ENCODE data around the gene BAZ2A.

BAZ2A gene

GRCh38 chr12:56634837-56635791, 5.0 kb upstream of the BAZ2A start:
- peak; percentile 50 for DNase-seq

GRCh38 chr12:56634242-56634836, 4.2 kb upstream of the BAZ2A start:
- DNase-seq, result no peak

- no peak for DNase-seq
Observed at GRCh38 chr12:56633468-56634241, 3.5 kb upstream of the BAZ2A start.

GRCh38 chr12:56632701-56633467, 2.8 kb upstream of the BAZ2A start:
- DNase-seq, result no peak

- DNase-seq, result peak; percentile 10
Observed at GRCh38 chr12:56631790-56632700, 1.9 kb upstream of the BAZ2A start.

- peak; percentile 43 for DNase-seq
Observed at GRCh38 chr12:56629459-56630179, 507 bp downstream of the BAZ2A start.

- DNase-seq, result peak; percentile 58
Observed at GRCh38 chr12:56628671-56629458, 1.3 kb downstream of the BAZ2A start.

- no peak for DNase-seq
Observed at GRCh38 chr12:56626701-56627100, 3.4 kb downstream of the BAZ2A start.

- no peak for DNase-seq
Observed at GRCh38 chr12:56622535-56622934, 7.6 kb downstream of the BAZ2A start.

GRCh38 chr12:56616925-56617324, 13.2 kb downstream of the BAZ2A start:
- DNase-seq, result no peak

- no peak for DNase-seq
Observed at GRCh38 chr12:56616244-56616643, 13.9 kb downstream of the BAZ2A start.

- no peak for DNase-seq
Observed at GRCh38 chr12:56614627-56615026, 15.5 kb downstream of the BAZ2A start.

- DNase-seq, result no peak
Observed at GRCh38 chr12:56604355-56604754, 25.8 kb downstream of the BAZ2A start.

- no peak for DNase-seq
Observed at GRCh38 chr12:56602239-56602638, 27.9 kb downstream of the BAZ2A start.

- DNase-seq, result no peak
Observed at GRCh38 chr12:56601503-56601902, 28.6 kb downstream of the BAZ2A start.

- no peak for DNase-seq
Observed at GRCh38 chr12:56600753-56601152, 29.4 kb downstream of the BAZ2A start.

- DNase-seq, result no peak
Observed at GRCh38 chr12:56599797-56600196, 30.3 kb downstream of the BAZ2A start.

GRCh38 chr12:56599041-56599440, 31.1 kb downstream of the BAZ2A start:
- no peak for DNase-seq

GRCh38 chr12:56596815-56597214, 33.3 kb downstream of the BAZ2A start:
- no peak for DNase-seq

Measured in midbrain (tissue), 1 donor.